Effector CD8-positive, alpha-beta T cell (primary cell): Measurements from ENCODE around the gene DFFB.
A peak's percentile ranks its signal among the peaks of the same experiment; 100 is the strongest.
"Not testable (repeated sequence)": the region's sequence is repeated elsewhere in the genome, so short reads cannot be mapped to it uniquely, and the experiment has no call there.

ENCODE experiments used
- DNase-seq: peaks from one replicate; lab custom pipeline; 2025; lab: John Stamatoyannopoulos, UW
- total RNA-seq, 4 experiments: gene quantifications; one replicate each; lab custom pipeline; 2026; lab: John Stamatoyannopoulos, UW

The DFFB gene
- total RNA-seq: 17.3 to 23.0 (median 19.6) reads per million in 4 experiments

- peak; percentile 98 for DNase-seq
Measured at GRCh38 chr1:3856923-3857790, at the start of gene DFFB, which contains the start of gene CEP104. DFFB (plus strand) TSS chr1:3857476; CDS start chr1:3857604, 128 bp downstream. CEP104 (minus strand) TSS chr1:3857211; CDS start chr1:3852407, 4,804 bp downstream.

DNA sequence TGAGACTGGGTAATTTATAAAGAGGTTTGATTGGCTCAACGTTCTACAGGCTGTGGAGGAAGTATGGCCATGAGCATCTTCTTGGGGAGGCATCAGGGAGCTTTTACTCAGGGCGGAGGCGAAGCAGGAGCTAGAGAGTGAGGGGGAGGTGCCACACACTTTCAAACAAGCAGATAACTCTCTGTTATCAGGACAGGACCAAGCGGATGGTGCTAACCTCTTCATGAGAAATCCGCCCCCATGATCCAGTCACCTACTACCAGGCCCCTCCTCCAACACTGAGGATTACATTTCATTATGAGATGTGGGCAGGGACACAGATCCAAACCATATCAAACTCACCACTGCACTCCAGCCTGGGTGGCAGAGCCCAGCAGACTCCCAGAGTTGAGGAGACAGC is 49.5 kb upstream of the DFFB start:
- no peak for DNase-seq

- no peak for DNase-seq
Measured at GRCh38 chr1:3809680-3810079, 47.6 kb upstream of the DFFB start.

DNA sequence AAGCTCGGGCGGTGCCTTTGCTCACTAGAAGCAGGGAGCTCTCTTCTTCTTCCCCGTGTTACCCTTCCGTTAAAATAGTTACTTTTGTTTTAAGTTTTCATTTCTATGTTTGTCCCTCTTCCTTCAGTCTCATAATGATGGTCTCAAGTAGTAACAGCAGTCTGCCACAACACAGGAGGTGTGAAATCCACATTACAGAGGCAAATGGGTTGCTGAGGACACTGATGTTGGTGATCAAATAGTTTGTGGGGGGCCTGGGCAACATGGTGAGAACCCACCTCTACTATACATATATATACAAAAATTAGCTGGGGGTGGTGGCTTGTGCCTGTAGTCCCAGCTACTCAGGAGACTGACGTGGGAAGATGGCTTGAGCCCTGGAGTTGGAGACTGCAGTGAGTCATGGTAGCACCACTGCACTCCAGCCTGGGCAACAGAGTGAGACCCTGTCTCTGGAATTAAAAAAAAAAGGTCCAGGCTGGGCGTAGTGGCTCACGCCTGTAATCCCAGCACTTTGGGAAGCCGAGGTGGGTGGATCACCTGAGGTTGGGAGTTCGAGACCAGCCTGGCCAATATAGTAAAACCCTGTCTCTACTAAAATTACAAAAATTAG is 47.0 kb upstream of the DFFB start:
- not testable (repeated sequence) for DNase-seq

DNA sequence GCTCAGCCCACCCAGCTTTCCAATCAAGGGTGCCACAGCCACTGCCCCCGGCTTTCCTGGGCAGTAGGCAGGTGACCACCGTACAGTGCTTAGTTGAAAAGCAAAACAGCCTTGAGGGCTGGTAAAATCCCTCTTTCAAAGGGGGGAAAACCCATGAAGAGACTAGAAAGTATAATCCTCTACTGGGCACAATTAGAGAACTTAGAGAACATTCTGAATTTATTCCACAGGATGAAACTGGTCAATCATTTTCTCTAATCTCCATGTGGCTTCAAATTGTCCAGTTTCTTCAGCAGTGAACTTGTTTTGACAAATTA is 45.7 kb upstream of the DFFB start:
- no peak for DNase-seq

DNA sequence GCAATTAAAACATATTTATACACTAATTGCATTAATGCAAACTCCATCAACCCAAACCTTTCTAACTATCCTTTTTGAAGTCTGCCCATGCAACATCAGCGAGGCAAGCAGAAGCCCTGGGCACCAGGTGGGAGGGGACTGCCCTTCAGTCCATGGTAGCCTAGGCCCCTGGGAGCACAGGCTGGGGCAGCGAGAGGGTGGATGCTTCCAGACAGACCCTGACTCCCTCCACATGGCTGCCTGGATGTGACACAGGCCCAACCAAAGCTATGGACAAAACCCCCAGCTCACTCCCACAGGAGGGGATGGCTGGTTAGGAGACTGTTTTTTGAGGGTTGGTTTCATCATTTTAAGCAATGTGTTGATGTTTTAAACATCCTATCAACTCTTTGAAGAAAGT is 43.2 kb upstream of the DFFB start:
- DNase-seq: no peak

DNA sequence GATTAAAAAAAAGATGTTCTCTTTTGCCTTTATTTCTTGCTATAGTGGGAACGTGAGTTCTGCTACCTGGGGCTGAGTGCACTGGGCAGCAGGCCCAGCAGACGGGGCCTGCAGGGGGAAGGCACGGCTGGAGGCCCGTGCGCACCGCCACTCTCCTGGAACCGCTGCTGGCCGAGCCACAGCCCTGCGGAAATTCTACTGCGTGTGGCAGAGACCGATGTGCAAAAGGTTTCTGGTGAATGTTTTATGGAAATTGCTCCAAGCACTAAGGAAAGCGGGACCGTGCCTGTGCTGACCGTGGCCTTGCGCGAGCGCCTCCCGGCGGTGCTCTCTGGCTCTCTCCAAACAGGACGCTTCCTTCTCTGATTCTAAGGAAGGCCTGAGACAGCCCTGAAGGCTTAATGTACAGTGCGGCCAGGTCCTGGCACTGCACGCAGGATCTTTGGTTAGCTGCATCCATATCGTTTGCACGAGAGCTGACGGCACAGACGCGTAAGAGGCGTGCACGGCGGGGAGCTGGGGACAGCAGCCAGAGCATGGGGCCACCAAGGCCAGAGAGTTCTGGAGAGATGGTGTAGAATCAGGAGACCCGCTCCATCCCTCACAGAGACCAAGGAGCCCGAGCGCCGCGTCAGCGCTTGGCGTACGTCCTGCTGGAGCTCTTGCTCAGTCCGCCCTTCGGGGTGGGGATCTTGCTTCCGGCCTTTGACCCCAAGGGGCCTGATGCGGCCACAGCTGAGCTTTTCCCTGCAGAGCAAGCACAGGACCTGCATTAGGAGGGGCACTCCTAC is 42.3 kb upstream of the DFFB start:
- DNase-seq: no peak

GRCh38 chr1:3816331-3817137 is 40.7 kb upstream of the DFFB start:
- no peak for DNase-seq

GRCh38 chr1:3817138-3817740 is 40.0 kb upstream of the DFFB start:
- no peak for DNase-seq

- no peak for DNase-seq
Measured at GRCh38 chr1:3817821-3818597, 39.3 kb upstream of the DFFB start.

GRCh38 chr1:3819771-3820200 is 37.5 kb upstream of the DFFB start:
- DNase-seq: no peak

GRCh38 chr1:3820316-3820715 is 37.0 kb upstream of the DFFB start:
- DNase-seq: no peak

DNA sequence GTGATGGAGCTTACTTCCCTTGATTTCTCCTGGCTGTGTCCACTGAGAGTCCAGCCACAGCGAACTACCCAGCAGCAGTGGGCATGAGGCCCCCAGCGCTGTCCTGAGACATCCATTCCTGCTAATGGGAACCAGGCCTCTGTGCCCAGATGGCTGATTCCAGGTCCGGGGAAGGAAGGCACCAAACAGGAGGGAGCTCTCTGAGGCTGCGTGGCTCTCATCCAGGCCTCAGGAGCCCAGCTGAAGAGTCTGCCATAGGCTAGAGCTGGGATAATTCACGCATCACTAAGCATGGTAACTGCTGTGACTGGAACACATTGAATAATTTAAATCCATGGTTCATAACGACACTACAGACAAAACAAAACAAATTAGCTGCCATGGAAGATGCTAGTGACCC is 36.3 kb upstream of the DFFB start:
- DNase-seq: no peak

DNA sequence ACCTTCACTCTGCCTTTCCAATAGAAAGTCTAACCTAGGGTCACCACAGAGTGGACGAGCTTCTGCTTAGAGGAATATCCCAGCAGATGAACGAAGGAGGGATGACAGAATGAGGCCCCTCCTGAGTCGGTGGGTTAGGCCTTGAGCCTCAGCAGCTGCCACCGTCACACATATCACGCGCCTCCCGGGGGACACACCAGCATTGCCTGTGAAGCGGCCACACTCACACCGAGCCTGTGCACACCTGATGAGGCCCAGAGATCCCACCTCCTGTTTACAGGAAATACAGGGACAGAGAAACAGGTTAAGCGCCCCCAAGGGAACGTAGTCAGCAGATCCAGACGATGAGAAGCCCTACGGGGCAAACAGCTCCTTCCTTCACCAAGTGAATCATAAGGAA is 35.8 kb upstream of the DFFB start:
- no peak for DNase-seq

GRCh38 chr1:3821908-3822307 is 35.4 kb upstream of the DFFB start:
- DNase-seq: no peak

DNA sequence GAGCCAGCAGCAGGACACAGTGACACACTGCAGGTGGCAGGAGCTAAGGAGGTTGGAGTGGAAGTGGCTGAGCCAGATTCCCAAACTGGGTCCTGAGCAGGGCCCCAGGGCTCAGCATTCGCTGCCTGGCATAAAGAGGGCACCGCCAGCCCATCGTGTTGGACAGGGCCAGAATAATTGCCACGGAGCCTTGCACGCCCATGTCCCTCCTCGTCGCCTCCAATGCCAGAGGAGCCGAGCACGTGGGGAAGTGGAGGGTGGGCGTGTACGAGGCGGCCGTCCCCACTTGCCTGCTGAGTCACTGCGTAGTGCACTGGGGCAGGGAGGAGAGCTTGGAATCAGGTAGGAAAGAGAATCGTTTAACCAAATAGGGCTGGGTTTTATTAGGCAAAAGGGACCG is 34.9 kb upstream of the DFFB start:
- DNase-seq: no peak

DNA sequence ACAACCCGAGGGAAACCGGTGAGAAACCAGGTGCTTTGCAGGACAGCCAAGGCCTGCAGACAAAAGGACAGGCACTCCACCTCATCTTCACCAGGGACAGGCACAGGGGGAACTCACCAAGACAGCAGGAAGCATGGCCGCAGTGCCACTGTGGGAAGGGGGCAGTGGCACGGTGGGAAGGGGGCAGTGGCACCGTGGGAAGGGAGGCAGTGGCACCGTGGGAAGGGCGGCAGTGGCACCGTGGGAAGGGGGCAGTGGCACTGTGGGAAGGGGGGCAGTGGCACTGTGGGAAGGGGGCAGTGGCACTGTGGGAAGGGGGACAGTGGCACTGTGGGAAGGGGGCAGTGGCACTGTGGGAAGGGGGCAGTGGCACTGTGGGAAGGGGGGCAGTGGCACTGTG is 32.6 kb upstream of the DFFB start:
- DNase-seq: no peak

- no peak for DNase-seq
Measured at GRCh38 chr1:3825356-3825755, 31.9 kb upstream of the DFFB start.

DNA sequence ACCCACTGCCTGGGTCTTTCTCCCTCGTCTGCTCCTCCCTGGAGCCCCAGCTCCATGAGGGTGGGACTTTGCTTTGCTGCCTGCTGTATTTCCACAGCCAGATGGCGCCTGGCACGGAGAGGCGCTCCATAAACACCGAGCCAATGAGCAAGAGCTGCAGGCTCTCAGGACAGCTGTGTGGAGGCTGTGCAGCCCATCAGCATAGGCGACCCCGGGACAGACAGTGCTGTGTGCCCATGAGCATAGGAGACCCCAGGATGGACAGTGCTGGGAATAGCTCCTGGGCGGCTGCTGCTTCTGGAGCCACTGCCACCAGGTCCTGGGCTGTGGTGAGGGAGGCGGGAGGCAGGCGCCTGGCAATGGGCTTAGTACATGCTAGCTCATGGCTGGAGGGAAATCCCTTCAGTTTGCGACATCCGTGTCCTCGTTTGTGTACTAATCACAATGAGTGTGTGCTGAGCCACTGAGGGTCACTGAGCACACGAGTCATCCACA is 29.4 kb upstream of the DFFB start:
- DNase-seq: no peak

GRCh38 chr1:3828391-3828790 is 28.9 kb upstream of the DFFB start:
- no peak for DNase-seq
